GM19238 (cell line): ENCODE measurements around the gene UGCG.
A peak's percentile ranks its signal among the peaks of the same experiment; 100 is the strongest.
"Not testable (repeated sequence)": the region's sequence is repeated elsewhere in the genome, so short reads cannot be mapped to it uniquely, and the experiment has no call there.

Source experiments
- DNase-seq: peaks from one replicate; pipeline ENCODE4 v3.0.0; 2011; ENCODE audit warnings: low spot score; ENCODE audit not compliant: insufficient read length

UGCG gene

DNA sequence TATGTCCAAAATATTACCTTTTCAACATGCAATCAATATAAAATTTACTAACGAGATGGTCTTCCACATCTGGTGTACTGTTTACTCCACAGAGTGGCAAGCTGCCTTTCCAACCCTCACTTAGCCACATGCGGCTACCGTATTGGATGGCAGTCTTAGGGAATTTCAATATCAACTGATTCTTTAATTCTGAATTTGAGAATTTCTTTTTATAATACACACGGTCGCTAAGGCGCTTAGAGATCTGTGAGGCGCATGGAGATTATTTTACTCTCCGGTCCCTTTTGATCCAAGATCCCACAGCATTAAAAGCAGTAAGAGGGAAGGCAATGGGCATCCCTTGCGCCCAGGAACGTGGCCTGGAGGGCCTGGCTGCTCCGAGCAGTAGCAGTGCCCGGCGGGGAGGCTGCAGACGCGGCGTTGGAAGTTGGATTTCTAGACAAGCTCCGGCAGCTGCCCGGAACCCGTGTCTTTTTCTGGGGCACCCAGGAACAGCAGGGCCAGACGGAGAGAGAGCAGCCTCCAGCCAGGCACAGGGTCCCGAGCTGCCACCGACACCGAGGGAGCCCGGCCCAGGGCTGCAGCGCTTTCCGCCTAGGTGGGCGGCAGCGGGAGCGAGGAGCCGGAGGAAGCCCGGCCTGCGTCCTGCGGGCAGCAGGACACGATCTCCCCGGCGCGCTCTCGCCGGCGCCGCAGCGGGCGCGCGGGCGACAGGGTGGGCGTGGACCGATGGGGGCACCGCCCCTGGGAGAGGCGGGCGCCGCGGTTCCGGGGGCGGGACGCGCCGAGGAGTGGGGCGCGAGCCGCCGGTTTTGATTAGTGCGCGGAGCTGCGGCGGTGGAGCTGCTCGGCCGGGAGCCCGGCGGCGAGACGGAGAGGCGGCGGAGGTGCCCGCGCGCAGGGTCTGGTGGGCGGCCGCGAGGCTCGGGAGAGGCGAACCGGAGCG is at the start of gene UGCG:
Gene UGCG, plus strand, starts transcription at position 819 of the 946 bp plus-strand sequence. CDS start 402 bp downstream, outside the sequence.
- DNase-seq: peak; percentile 86

DNA sequence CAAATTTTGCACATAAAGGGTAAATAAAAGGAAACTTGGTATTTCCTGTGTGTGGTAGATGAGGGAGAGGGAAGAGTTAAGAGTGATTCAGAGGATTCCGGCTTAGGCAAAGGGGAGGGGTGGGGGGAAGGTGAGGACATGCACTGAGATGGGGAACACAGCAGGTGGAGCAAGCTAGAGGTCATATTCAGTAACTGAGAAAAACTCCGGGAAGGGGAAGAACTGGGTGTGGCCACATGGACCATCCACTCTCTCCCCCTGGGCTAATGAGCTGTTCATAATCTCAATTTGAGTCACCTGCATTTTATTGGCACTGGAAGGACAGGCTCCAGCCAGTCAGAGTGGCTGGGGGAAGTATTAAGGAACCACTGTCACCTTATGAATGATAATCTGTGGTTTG is 45.1 kb upstream of the UGCG start:
- no peak for DNase-seq

GRCh38 chr9:111852291-111852690 is 44.3 kb upstream of the UGCG start:
- no peak for DNase-seq

DNA sequence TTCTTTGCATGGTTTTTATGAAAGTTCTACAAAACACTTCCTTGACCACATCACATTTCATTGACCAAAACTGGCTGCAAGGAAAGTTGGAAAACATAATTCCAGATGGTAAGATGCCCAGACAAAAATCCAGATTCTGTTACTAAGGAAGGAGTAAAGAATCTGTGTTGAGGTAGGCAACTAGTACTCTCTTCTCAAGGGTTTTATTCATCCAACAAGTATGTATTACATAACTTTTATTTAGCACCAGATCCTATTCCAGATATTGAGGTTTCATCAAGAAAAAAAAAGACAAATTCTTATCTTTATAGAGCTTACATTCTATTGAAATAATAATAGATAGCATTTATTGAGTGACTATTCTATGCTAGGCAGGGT is 43.2 kb upstream of the UGCG start:
- DNase-seq: no peak

GRCh38 chr9:111854799-111855198 is 41.8 kb upstream of the UGCG start:
- no peak for DNase-seq

- no peak for DNase-seq
Observed at GRCh38 chr9:111857555-111858211, 38.9 kb upstream of the UGCG start.

DNA sequence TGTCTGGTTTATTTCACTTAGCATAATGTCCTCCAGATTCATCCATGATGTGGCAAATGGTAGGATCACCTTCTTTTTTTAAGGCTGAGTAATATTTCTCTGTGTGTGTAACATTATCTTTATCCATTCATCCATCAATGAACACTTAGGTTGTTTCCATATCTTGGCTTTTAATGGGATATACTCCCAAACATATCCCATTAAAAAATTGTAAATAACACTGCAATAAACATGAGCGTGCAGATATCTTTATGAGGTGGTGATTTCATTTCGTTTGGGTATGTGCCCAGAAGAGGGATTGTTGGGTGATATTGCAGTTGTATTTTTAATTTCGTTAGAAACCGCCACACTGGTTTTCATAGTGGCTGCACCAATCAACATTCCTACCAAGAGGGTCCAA is 36.2 kb upstream of the UGCG start:
- DNase-seq: no peak

GRCh38 chr9:111863636-111864035 is 33.0 kb upstream of the UGCG start:
- DNase-seq: no peak

- DNase-seq: no peak
Observed at GRCh38 chr9:111866976-111867375, 29.6 kb upstream of the UGCG start.

DNA sequence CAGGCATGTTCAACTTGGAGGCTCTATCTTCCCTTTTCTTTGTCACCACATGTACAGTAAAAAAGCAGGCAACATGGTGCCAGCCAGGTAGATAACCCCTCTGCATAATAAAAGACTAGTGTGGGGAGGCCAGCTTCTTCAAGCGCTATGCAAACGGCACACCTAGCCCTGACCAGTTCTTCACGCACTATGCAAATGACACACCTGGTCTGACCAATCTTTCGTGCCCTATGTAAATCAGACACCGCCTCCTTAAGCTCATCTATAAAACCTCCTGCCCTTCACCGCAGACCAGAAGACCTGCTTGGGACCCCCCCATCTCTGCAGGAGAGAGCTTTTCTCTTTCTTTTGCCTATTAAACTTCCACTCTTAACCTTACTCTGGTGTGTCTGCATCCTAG is 28.1 kb upstream of the UGCG start:
- no peak for DNase-seq

- no peak for DNase-seq
Observed at GRCh38 chr9:111870774-111871498, 25.7 kb upstream of the UGCG start.

- DNase-seq: no peak
Observed at GRCh38 chr9:111871499-111871855, 25.1 kb upstream of the UGCG start.

- DNase-seq: no peak
Observed at GRCh38 chr9:111872886-111873285, 23.7 kb upstream of the UGCG start.

GRCh38 chr9:111873901-111874300 is 22.7 kb upstream of the UGCG start:
- DNase-seq: no peak

GRCh38 chr9:111874500-111874899 is 22.1 kb upstream of the UGCG start:
- no peak for DNase-seq

DNA sequence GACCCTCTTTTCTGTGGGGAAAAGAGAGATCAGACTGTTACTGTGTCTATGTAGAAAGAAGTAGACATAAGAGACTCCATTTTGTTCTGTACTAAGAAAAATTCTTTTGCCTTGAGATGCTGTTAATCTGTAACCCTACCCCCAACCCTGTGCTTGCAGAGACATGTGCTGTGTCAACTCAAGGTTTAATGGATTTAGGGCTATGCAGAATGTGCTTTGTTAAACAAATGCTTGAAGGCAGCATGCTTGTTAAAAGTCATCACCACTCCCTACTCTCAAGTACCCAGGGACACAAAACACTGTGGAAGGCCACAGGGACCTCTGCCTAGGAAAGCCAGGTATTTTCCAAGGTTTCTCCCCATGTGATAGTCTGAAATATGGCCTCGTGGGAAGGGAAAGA is 21.3 kb upstream of the UGCG start:
- DNase-seq: not testable (repeated sequence)

DNA sequence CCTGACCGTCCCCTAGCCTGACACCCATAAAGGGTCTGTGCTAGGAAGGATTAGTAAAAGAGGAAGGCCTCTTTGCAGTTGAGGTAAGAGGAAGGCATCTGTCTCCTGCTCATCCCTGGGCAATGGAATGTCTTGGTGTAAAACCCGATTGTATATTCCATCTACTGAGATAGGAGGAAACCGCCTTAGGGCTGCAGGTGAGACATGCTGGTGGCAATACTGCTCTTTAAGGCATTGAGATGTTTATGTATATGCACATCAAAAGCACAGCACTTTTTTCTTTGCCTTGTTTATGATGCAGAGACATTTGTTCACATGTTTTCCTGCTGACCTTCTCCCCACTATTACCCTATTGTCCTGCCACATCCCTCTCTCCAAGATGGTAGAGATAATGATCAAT is 20.9 kb upstream of the UGCG start:
- not testable (repeated sequence) for DNase-seq

DNA sequence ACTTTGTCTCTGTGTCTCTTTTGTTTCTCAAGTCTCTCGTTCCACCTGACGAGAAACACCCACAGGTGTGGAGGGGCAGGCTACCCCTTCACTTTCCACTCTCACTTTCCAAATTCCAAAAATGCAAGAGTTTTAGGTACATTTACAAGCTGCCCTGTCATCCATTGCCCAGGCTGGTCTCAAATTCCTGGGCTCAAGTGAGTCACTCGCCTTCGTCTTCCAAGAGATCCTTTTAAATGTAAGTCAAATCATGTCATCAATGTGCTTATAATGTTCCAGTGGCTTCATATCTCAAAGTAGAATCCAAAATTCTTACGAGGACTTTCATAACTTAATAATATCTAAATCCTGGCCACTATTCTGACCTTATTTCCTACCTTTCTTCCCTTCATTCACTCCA is 20.4 kb upstream of the UGCG start:
- no peak for DNase-seq

GRCh38 chr9:111877420-111877819 is 19.2 kb upstream of the UGCG start:
- DNase-seq: no peak

- DNase-seq: no peak
Observed at GRCh38 chr9:111878946-111879345, 17.7 kb upstream of the UGCG start.

- DNase-seq: no peak
Observed at GRCh38 chr9:111886983-111887718, 9.5 kb upstream of the UGCG start.
